C4-2B (cell line): ENCODE results near the gene WWOX.

ENCODE experiments used
- ZFX ChIP-seq: fragments of 450-650 bp; IDR thresholded peaks from 2 replicates; pipeline ENCODE4 v1.6.1; 2017
- TF ChIP-seq, protein P1 (sequence below): fragments of 450-650 bp; conservative IDR thresholded peaks from 2 replicates; pipeline ENCODE4 v1.5.1; 2017; ENCODE audit warnings: mild to moderate bottlenecking

DNA sequence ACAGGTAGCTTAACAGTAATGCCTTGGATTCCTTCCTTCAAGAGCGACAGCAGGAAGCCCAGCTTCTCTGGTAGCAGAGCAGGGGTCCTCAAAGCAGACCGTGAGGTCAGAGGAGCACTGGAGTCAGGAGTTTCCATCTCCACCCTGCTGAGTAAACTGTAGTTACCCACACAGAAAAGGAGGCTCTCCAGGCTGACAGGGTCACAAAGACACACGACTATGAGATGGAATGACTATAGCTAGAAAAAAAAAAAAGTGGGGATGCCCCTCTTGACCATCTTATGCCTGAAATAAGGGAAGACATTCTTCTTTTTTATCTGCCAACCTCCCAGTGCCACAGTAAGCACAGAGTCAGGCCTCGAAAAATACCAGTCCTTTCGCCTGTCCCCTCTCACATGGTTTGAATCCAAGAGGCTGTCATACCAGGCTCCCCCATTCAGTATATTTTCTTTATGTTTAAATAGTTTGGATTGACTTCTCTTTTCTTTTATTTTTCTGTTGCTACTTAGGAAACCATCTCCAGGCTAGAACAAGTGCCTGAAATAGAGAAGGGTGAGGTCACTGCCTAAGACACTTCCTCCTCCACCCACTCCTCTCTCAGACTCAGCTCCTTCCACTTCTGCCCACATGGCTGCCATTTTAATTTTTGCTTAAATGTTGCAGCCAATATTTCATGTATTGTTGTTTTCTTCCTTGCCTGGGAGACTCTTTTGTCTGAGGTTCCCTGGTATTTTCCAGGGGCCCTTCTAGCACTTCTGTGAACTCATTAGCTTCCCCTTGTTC is 793.7 kb downstream of the WWOX start:
- TF ChIP-seq, protein P1, sequence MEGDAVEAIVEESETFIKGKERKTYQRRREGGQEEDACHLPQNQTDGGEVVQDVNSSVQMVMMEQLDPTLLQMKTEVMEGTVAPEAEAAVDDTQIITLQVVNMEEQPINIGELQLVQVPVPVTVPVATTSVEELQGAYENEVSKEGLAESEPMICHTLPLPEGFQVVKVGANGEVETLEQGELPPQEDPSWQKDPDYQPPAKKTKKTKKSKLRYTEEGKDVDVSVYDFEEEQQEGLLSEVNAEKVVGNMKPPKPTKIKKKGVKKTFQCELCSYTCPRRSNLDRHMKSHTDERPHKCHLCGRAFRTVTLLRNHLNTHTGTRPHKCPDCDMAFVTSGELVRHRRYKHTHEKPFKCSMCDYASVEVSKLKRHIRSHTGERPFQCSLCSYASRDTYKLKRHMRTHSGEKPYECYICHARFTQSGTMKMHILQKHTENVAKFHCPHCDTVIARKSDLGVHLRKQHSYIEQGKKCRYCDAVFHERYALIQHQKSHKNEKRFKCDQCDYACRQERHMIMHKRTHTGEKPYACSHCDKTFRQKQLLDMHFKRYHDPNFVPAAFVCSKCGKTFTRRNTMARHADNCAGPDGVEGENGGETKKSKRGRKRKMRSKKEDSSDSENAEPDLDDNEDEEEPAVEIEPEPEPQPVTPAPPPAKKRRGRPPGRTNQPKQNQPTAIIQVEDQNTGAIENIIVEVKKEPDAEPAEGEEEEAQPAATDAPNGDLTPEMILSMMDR, result no peak
- no peak for TF ChIP-seq ZFX
